Peyer's patch (tissue), 4 donors: ENCODE results near the gene AKAP6. TPM values are rescaled to one million over a fixed set of nuclear protein-coding genes. Genes with fewer than 3 reads are reported as not detected.

Experiments used
- DNase-seq, 3 donors: peaks; one replicate each; pipeline ENCODE4 v3.0.0-alpha.2; 2017 to 2019
- H3K27ac ChIP-seq, 4 donors: fragments of 200-600 bp; sonication (generic); one replicate each; pipeline ENCODE4 v1.5.1; 2016 to 2019
- H3K27me3 ChIP-seq, 2 donors: fragments of 200-600 bp; sonication (generic); one replicate each; pipeline ENCODE4 v1.5.1; 2019
- H3K36me3 ChIP-seq, 3 donors: fragments of 200-600 bp; sonication (generic); one replicate each; pipeline ENCODE4 v1.5.1; 2016 to 2019
- H3K4me1 ChIP-seq, 4 donors: fragments of 200-600 bp; sonication (generic); one replicate each; pipeline ENCODE4 v1.5.1; 2016 to 2019
- H3K4me3 ChIP-seq, 4 donors: fragments of 200-600 bp; sonication (generic); 1 replicate in 3 of 4; 2 replicates in 1 of 4; pipeline ENCODE4 v1.5.1; 2016 to 2019; ENCODE audit warnings: mild to moderate bottlenecking in 1 of 4
- H3K9me3 ChIP-seq, 4 donors: fragments of 200-600 bp; sonication (generic); one replicate each; pipeline ENCODE4 v1.5.1; 2016 to 2019; ENCODE audit warnings: mild to moderate bottlenecking in 1 of 4
- POLR2A ChIP-seq, 2 donors: fragments of 450-650 bp; IDR thresholded peaks; one replicate each; pipeline ENCODE4 v1.5.1; 2017; ENCODE audit warnings: antibody characterized with exemption in 2 of 2, mild to moderate bottlenecking in 2 of 2, moderate library complexity in 2 of 2
- total RNA-seq, 4 donors: library from RNA; depleted of rRNA; stranded (reverse); fragments of >200 nt; gene quantifications; one replicate each; pipeline ENCODE4 v1.1.0, GENCODE V29; 2016
- TF ChIP-seq, protein P1 (sequence below), 6 experiments: fragments of 450-650 bp in 4 of 6; fragments of 200-600 bp in 2 of 6; sonication (generic) in 1 of 6; IDR thresholded peaks; one replicate each; pipeline ENCODE4 v1.5.1; 2017 to 2019; ENCODE audit warnings: antibody characterized with exemption in 6 of 6, mild to moderate bottlenecking in 3 of 6, moderate library complexity in 1 of 6

AKAP6 gene
- total RNA-seq, 4 donors from 2014 or later, result 7.6 to 21.5 (median 12.2) TPM

DNA sequence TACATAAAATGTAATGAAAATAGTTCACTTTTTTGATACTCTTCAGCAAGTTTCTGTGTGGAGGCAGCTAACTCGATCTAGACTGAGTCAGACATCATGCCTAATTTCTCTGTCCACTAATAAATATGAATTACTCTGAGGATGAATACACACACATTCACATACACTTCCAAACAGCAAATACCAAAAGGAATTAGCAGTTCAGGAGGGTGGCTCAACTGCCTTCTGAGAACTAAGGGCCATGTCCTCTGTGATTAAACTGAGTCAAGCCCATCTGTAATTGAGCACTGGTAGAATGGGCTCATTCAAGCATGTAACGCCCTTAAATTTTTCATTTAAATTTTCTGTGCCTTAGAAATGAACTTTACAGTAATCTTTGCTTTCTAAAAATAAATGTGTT is 242.5 kb downstream of the AKAP6 start:
- H3K9me3 ChIP-seq, result no peaks in the 10 kb centered on the region
- no peak overlapping the region for H3K27ac ChIP-seq
- TF ChIP-seq, protein P1, sequence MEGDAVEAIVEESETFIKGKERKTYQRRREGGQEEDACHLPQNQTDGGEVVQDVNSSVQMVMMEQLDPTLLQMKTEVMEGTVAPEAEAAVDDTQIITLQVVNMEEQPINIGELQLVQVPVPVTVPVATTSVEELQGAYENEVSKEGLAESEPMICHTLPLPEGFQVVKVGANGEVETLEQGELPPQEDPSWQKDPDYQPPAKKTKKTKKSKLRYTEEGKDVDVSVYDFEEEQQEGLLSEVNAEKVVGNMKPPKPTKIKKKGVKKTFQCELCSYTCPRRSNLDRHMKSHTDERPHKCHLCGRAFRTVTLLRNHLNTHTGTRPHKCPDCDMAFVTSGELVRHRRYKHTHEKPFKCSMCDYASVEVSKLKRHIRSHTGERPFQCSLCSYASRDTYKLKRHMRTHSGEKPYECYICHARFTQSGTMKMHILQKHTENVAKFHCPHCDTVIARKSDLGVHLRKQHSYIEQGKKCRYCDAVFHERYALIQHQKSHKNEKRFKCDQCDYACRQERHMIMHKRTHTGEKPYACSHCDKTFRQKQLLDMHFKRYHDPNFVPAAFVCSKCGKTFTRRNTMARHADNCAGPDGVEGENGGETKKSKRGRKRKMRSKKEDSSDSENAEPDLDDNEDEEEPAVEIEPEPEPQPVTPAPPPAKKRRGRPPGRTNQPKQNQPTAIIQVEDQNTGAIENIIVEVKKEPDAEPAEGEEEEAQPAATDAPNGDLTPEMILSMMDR (IDR thresholded peaks at IDR 0.05), result no peak
- TF ChIP-seq POLR2A (IDR thresholded peaks at IDR 0.05), result no peak
- H3K4me1 ChIP-seq, result peaks cover 0 to 12% (median 0%) of the 10 kb centered on the region in 4 donors
- H3K27me3 ChIP-seq, result no peaks in the 10 kb centered on the region
- H3K4me3 ChIP-seq, result peak overlapping the region in 1 of 4 donors; percentile 28
- no peaks in the 10 kb centered on the region for H3K36me3 ChIP-seq
- no peak for DNase-seq

DNA sequence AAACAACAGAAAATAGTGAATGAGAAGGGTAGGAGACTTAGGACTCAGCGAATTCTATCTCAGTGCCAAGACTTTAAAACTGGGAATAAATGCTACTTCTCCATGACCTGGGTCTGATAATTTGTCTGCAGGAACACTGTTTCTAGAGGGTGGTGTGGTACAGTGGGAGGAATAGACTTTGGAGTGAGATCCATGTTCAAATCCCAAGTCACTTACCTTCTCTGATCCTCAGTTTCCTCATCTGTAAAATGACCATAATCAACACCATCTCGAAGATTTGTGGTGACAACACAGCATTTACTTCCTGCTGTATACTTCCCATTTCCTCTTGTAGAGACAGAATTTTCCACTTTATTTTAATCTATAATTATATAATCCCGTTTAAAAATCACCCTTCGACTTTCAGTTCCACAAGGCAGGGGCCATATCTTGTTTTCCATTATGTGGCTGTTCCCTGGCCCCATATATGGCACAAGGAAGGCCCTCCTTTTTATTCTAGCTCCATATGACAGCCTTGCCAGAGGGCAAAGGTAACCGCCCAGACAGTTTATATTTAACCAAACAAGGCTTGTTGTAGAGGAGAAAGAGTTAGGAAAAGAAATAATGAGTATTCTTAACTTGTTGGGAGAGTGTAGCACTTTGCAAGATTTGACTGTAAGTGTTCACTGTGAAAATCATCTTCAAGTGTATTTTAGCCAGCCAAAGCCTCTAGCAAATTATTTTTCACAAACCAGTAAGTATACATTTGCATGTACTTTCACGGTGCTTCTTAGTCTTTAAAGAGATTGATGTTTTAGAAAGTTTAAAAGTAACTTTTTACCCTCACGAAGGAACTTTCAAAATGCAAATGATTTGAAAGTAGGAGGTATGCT is 243.1 kb downstream of the AKAP6 start:
- H3K4me3 ChIP-seq, result peak overlapping the region in 1 of 4 donors; percentile 28
- no peaks in the 10 kb centered on the region for H3K36me3 ChIP-seq
- peak overlapping the region in 2 of 4 donors; percentile 17 to 57 for H3K27ac ChIP-seq
- peaks cover 0 to 14% (median 0%) of the 10 kb centered on the region in 4 donors for H3K4me1 ChIP-seq
- peak in 1 of 3 donors; percentile 65 for DNase-seq
- H3K9me3 ChIP-seq, result no peaks in the 10 kb centered on the region
- H3K27me3 ChIP-seq, result no peaks in the 10 kb centered on the region
- TF ChIP-seq, protein P1 (IDR thresholded peaks at IDR 0.05), result no peak
- TF ChIP-seq POLR2A (IDR thresholded peaks at IDR 0.05), result no peak

DNA sequence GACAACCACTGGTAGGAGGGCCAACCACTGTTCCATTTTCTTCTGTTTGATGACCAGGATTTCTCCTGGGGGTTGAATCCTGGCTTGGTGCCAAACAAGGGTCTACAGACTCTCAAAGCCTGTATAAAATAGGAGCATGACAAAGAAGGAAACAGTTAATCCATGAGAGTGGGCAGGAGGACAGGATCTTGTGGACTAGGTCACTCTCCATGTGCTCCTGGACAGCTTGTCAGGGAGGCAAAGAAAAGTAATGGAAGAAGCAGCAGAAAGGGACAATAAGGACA is 243.7 kb downstream of the AKAP6 start:
- peak overlapping the region in 2 of 4 donors; percentile 17 to 57 for H3K27ac ChIP-seq
- peak overlapping the region in 1 of 4 donors; percentile 28 for H3K4me3 ChIP-seq
- no peak for TF ChIP-seq POLR2A (IDR thresholded peaks at IDR 0.05)
- TF ChIP-seq, protein P1 (IDR thresholded peaks at IDR 0.05), result no peak
- H3K4me1 ChIP-seq, result peaks cover 0 to 14% (median 0%) of the 10 kb centered on the region in 4 donors
- no peak for DNase-seq
- no peaks in the 10 kb centered on the region for H3K27me3 ChIP-seq
- no peaks in the 10 kb centered on the region for H3K36me3 ChIP-seq
- no peaks in the 10 kb centered on the region for H3K9me3 ChIP-seq

DNA sequence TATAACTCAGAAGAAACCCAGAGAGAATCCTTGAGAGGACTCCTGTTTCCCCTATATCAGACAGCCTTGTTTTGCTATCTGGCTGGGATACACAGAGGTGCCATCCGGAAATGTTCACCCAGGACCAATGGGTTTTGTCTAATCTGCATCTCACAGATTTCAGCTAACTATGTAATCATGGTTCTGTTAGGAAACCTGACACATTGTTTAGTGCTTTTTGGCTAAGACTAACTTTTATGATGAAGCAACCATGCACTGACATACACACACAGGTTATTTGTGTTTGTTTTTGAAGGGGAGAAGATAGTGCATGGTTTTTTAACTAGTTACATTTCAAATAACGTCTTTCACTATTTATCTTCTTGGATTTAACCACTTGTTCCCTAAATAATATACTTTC is 245.2 kb downstream of the AKAP6 start:
- Histone ChIP-seq H3K4me1 (peaks cover 0 to 14% (median 0%) of the 10 kb centered on the region in 4 donors), H3K9me3 (no peaks in the 10 kb centered on the region), H3K27ac (no peak overlapping the region), H3K27me3 (no peaks in the 10 kb centered on the region), H3K4me3 (no peak overlapping the region), H3K36me3 (no peaks in the 10 kb centered on the region)
- DNase-seq, result no peak
- TF ChIP-seq, protein P1 (IDR thresholded peaks at IDR 0.05), result no peak
- TF ChIP-seq POLR2A (IDR thresholded peaks at IDR 0.05), result no peak

GRCh38 chr14:32576088-32576795 is 247.1 kb downstream of the AKAP6 start:
- peak in 2 of 3 donors; percentile 16 to 73 for DNase-seq
- Histone ChIP-seq H3K4me1 (peaks cover 0 to 14% (median 0%) of the 10 kb centered on the region in 4 donors), H3K9me3 (no peaks in the 10 kb centered on the region), H3K27me3 (no peaks in the 10 kb centered on the region), H3K27ac (no peak overlapping the region), H3K4me3 (no peak overlapping the region), H3K36me3 (no peaks in the 10 kb centered on the region)
- TF ChIP-seq, protein P1 (IDR thresholded peaks at IDR 0.05), result peak; percentile 54 to 93 (median 89)
- no peak for TF ChIP-seq POLR2A (IDR thresholded peaks at IDR 0.05)
